Left hindlimb (tissue), 1 donor: ENCODE data around the gene SPRED3.
"Not testable (repeated sequence)": the region's sequence is repeated elsewhere in the genome, so short reads cannot be mapped to it uniquely, and the experiment has no call there.

Experiments
- DNase-seq: peaks from one replicate; pipeline ENCODE4 v3.0.0-alpha.2; 2018

SPRED3 gene

DNA sequence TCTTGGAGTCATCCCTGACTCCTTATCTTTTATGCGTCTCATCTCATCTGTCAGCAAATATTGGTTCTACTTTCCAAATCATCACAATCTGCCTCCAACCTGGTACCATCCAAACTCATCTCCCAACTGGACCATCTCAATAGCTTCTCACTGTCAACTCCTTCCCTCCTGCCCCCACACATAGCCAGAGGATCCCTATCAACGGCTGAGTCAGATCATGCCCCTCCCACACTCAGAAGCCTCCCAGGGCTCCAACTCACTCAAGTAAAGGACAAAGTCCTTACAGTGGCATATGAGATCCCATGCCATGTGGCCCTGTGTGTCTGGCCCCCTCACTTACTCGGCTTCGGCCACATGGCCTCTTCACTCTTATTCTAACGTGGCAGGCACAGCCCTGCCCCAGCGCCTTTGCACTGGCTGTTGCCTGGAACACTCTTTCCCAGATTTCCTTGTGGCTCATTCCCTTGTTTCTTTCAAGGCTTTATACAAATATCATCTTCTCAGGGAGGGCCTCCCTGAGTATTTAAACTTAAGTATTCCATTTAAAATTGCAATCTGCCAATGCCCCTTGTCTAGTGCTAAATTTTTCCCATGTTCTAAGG is 4.3 kb downstream of the SPRED3 start:
- no peak for DNase-seq

DNA sequence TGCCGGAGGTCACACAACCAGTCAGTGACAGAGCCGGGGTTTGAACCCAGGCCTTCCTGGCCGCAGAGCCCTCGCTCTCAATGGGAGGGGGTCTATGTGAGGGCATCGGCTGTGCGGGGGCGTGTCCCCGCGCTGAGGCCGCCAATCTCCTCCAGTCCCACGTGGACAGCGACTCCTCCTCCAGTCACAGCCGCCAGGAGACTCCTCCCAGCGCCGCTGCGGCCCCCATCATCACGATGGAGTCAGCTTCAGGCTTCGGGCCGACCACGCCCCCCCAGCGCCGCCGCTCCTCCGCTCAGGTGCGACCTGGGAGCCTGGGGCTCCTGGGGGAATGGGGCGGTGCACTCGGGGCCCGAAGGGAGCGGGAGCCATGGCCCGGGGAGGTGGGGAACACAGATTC is 6.0 kb downstream of the SPRED3 start:
- no peak for DNase-seq

DNA sequence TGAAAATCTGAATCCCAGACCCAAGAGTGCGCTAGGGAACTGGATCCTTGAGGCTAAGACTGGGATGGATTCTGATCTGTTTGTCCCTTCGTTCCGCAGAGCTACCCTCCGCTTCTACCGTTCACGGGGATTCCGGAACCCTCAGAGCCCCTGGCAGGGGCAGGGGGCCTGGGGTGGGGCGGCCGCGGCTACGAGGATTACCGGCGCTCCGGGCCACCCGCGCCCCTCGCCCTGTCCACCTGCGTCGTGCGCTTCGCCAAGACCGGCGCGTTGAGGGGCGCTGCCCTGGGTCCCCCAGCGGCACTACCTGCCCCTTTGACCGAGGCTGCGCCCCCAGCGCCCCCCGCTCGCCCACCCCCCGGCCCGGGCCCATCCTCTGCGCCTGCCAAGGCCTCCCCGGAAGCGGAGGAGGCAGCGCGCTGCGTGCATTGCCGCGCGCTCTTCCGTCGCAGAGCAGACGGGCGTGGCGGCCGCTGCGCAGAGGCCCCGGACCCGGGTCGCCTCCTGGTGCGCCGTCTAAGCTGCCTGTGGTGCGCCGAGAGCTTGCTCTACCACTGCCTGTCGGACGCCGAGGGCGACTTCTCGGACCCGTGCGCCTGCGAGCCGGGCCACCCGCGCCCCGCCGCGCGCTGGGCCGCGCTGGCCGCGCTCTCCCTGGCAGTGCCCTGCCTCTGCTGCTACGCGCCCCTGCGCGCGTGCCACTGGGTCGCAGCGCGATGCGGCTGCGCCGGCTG is 7.1 kb downstream of the SPRED3 start:
- DNase-seq = no peak

DNA sequence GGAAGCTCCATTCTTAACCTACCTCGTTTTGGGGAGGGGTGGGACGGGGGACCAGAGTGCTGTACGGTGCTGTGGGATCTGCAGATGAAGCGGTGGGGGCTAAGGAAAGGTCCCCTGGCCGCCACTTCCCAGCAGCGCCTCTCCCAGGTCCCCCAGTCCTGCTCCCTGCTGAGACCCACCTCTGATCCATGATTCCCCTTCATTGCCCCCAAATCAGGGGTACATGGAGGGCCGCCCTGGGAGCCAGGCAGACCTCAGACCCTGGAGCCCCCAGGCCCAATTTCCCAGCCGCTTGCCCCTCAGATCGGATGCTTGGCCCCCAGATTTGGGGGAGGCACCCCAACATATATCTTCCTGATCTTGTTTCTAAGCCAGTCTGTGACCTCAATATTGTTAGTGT is 10.6 kb downstream of the SPRED3 start:
- no peak for DNase-seq

- no peak for DNase-seq
These were observed 11.0 kb downstream of the SPRED3 start for GRCh38 chr19:38399537-38399936.

DNA sequence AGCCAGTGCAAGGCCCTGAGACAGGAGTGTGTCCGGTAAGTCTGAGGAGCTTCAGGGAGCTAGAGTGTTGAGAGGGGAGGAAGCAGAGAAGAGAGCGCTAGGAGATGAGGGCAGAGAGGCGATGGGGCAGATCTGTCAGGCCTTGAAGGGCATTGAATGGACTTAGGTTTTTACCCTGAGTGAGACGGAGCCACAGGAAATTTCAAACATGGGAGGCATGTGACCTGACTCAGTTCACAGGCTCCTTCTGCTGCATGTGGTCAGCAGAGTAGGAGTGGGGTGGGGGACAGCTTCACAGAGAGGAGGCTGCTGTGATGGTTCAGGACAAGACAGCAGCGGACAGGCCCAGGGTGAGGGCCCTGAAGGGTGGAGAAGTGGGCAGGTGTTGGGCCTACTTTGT is 11.9 kb downstream of the SPRED3 start:
- DNase-seq = no peak

- DNase-seq = no peak
These were observed 12.7 kb downstream of the SPRED3 start for GRCh38 chr19:38401148-38401547.

GRCh38 chr19:38402623-38402966 is 14.1 kb downstream of the SPRED3 start:
- no peak for DNase-seq

GRCh38 chr19:38402967-38403674 is 14.6 kb downstream of the SPRED3 start, which contains the start of gene FAM98C:
FAM98C (plus strand) TSS chr19:38403093; CDS start chr19:38403154, 61 bp downstream.
- DNase-seq = peak; percentile 99

DNA sequence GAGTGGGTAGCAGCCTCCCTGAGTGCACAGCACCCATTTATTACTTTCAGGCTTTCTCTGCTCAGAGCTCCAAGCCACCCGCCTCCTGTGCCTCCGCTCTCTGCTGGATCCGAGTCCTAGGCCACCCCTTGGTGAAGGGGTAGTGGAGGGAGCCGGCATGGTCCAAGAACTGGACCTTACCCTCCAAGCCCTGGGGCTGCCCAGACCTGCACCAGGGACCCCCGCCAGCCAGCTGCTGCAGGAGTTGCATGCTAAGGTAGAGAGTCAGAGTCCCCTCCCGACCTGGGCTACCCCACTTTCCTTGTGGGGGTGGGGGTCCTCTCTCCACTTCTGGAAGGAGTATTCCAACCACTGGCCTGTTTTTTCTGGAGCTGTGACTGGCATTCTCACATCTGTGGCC is 16.4 kb downstream of the SPRED3 start:
- DNase-seq = no peak

DNA sequence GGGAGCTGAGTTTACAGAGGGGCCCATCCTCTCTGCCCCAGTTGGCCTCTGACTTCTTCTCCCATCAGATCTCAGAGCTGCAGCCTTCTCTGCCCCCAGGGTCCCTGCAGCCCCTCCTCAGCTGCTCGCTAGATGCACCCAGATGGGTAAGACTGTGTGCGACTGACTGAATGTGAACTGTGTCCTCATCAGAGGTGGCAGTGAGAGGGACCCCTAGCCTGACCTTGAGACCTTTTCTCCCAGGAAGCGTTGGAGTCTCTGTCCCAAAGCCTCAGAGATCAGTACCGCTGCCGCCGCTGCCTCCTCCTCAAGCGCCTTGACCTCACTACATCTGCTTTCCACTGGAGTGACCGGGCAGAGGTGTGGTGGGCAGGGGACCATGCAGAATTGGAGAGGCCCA is 16.8 kb downstream of the SPRED3 start:
- DNase-seq = no peak

DNA sequence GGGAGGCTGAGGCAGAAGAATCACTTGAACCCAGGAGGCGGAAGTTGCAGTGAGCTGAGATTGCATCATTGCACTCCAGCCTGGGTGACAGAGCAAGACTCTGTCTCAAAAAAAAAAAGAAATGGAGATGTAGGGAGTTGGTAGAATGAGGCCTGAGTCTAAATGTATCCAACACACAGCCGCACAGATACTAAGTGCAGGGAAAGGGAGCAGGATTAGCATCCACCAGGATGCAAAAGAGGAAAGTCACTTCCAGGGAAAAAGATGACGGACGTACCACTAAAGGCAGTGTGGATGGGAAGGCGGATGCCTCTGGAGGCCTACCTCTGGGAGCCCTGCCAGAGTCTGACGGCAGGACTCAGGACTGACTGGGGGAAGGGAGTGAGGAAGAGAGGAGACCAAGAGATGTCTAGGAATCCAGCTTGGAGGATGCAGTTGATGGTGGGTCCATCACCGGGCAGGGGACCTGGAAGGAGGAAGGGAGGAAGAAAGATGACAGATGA is 21.2 kb downstream of the SPRED3 start:
- no peak for DNase-seq

DNA sequence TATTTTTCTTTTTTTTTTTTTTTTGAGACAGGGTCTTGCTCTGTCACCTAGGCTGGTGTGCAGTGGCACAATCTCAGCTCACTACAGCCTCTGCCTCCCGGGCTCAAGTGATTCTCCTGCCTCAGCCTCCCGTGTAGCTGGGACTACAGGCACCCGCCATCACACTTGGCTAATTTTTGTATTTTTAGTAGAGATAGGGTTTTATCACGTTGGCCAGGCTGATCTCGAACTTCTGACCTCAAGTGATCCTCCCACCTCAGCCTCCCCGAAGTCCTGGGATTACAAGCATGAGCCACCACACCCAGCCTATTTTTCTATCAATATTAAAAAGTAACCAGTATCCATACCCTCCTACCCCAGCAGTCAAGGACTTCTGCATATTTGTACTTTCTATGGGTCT is 21.9 kb downstream of the SPRED3 start:
- not testable (repeated sequence) for DNase-seq

DNA sequence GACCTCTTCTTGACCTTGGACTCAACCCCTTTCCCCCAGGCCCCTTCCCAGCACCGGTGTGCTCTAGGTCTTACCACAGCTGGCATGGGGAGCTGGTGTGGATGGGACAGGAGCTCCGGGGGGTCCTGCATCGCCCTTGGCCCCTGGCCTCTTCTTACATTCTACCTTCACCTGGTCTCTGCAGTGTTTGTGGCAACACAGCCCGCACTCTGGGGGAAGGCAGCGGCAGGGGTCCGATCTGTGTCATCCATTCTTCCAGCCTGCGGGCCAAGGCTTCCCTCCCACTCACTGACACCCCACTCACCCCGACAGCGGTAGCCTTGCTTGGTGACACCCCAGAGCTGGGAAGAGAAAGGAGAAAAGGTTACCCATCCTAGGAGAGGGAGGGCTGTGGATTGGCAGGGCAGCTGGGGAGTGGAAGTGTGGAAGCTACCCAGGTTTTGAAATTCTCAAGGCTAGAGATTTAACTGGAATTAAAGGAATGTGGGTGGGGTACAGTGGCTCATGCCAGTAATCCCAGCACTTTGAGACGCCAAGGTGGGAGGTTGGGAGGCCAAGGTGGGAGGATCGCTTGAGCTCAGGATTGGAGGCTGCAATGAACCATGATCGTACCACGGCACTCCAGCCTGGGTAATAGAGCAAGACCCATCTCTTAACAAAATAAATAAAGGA is 22.7 kb downstream of the SPRED3 start:
- DNase-seq = no peak

- not testable (repeated sequence) for DNase-seq
These were observed 23.4 kb downstream of the SPRED3 start for GRCh38 chr19:38411898-38412297.

- no peak for DNase-seq
These were observed 24.0 kb downstream of the SPRED3 start for GRCh38 chr19:38412491-38412890.

DNA sequence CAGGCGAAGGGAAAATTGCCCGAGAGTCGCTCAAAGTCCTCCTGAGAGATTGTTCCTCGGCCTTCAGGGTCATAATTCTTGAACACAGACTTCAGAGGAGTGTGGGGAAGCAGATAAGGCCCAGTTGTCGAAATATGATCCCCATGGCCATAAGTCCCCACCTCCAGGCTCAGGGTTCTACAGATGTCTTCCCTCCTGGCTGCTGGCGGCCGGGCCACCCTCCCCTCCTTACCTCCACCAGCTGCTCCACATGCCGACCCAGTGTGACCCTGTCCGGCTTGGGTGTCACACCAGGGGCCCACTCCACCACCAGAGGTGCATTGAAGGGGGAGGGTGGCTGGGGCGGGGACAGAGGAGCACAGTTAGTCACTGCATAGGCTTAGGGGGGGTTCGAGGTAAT is 24.5 kb downstream of the SPRED3 start:
- DNase-seq = no peak

GRCh38 chr19:38413416-38413815 is 24.9 kb downstream of the SPRED3 start:
- DNase-seq = no peak

- DNase-seq = no peak
These were observed 28.6 kb downstream of the SPRED3 start for GRCh38 chr19:38417146-38417543.

DNA sequence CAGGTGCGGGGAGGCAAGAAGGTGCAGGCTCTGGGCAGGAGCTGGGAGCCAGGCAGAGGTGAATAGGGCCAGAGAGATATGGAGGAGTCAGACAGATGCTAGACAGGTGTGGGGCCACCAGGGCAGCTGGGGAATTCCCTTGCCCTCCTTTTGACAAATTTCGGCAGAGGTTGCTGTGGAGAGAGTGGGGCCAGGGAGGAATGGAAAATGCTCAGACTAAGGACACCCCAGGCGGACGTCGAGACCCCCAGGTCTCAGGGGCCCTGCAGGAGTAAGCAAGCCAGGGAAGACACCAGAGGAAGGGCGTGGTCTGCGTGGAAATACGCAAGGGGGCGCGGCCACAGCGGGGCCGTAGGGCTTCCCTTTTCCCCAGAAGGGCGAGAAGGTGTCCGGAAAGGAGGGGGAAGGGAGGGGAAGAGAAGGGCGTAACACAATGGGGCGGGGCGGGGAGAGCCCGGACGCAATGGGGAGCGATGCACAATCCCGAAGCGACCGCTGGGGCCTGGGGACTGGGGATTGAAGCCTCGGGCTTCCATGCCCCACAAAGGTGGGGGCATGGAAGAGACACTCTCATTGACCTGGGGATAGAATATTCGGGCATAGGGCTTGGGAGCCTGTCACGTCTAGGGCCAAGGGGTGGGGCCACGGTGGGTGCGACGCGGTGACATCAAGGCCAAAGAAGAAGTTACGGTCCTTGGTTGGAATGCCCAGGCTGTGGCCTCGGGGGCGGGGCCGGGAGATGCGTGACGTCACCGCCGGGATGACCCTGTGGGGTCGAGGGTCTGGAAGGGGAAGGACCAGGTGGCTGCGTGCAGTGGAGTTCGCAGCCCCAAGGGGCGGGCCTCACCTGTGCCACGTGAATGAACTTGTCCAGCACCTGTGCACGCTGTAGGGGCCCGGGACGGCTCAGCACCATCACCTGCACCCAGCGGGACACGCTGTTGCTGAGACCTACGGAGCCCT is 29.3 kb downstream of the SPRED3 start:
- DNase-seq = no peak

DNA sequence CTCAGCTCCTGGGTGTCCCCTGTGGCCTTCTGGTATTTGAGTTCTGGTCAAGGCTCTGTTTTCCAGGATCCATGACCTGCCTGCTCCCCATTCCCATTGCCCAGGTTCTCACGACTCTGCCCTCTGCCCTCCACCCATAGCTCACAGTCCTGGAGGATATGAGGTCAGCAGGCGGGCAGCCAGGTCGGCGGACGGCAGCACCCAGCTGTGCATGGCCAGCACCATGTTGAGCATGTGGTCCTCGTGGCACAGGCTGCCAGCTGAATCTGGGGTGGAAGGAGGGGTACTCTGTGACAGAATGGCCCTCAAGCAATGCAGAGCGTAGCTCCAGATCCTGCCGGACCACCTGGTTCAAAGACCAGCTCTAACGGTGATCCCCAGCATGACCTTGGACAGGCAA is 32.4 kb downstream of the SPRED3 start:
- DNase-seq = no peak

DNA sequence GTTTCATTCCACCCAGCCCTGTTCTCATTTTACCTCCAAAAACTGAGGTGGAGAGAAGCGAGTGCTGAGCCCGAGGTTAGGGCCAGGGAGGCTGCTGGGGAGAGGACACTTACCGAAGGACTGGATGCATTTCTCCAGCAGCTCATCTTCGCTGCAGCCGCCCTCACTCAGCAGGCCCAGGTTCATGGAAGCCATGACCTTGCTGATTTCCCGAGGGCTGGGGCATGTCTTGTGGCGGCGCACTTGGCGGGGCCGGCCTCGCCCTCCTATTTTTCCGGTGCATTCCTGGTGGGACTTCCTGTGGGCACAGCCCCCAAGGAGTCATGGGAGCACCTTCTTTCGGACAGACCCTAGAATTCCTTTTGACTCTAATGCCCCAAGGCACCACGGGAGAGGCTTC is 33.4 kb downstream of the SPRED3 start:
- no peak for DNase-seq
